GM12801 (cell line): ENCODE measurements around the gene RTTN.

ENCODE experiments used
- CTCF ChIP-seq: IDR thresholded peaks from one replicate; pipeline ENCODE4 v1.5.1; 2011; ENCODE audit warnings: control low read depth; ENCODE audit not compliant: insufficient read length; ENCODE audit errors: extremely low read depth

RTTN gene

DNA sequence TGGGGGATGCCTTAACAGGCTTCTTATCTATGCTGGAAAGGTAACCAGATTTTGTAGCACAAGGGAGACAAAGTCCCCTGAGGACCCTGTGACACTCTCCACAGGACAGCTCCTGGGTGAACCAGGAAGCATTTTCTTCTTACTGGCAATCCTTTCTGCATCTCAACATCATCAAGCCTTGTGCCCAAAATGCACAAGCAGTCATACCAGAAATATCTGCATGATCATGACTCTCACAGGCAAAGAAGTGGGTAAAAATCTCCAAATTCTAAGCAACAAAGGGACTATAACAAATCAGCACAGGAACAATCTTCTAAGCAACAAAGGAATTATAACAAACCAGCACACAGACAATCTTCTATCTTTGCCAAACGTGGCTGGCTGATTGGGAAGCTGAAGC lies 158.7 kb downstream of the RTTN start:
- no peak for TF ChIP-seq CTCF

DNA sequence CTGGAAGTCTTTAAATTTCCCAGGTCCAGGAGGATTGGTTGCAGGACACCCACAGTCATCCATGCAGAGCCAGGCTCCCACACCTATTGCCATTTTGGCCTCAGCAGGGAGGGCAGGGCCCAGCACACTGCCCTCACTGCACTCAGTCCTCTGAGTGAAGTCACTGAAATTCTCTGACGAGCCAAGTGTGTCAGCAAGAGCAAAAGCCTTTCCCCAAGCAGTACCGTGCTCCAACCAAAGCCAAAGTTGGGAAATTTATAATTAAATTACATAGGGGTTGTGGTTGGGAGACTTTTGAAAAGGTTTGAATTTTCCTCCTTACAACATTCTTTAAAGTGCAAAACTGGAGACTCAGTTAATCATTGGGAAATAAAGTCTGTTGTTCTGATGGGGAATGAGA lies 159.3 kb downstream of the RTTN start:
- no peak for TF ChIP-seq CTCF

DNA sequence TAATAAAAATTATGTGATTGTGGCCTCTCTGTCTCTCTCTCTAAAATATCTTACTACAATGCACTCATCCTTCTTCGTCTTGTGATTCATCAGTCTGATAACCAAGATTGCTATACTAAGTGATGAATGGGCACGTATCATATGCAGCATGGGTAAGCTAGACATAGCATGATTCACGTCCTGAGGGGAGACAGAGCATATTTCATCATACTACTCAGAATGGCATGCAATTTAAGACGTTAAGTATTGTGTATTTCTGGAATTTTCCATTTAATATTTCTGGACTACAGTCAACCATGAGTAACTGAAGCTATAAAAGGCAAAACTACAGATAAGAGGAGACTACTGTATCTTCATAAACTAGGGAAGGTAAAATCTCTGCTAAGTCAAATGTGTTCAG lies 160.9 kb downstream of the RTTN start:
- TF ChIP-seq CTCF: no peak

DNA sequence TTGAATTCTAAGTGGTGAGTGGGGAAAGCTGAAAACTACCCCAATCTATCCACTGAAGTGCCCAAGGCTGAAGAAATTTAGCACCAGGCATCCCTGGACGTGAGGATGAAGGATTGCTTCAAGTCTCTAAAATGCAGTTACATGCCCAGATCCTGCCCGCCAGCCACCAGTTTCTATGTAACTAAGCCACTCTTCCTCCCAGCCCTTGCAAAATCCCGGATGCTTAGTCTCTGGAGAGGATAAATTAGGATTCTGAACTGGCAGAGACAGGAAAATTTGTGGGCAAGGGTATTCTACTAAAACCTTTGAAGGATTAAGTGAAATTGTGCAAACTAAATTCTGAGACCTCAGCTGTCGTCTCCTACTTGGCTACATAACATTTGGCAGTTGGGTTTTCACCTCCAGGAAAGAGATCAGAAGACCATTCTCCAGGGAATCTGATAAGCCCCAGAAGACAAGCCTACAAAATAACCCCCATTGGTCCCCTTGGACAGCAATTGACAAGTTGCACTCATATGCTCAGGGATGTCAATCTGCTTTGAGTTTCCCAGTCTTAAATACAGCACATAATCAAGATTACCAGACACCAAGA lies 163.9 kb downstream of the RTTN start:
- no peak for TF ChIP-seq CTCF

DNA sequence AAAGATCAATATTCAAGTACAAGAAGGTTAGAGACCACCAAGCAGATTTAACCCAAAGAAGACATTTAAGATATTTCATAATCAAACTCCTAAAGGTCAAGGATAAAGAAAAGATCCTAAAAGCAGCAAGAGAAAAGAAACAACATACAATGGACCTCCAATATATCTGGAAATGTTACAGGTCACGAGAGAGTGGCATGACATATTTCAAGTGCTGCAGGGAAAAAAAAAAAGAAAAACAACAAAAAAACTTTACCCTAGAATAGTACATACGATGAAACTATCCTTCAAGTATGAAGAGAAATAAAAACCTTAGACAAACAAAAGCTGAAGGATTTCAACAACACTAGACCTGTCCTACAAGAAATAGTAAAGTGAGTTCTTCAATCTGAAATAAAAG lies 166.3 kb downstream of the RTTN start:
- no peak for TF ChIP-seq CTCF

- no peak for TF ChIP-seq CTCF
These were observed 167.9 kb downstream of the RTTN start for GRCh38 chr18:70037431-70038061.

- TF ChIP-seq CTCF: no peak
These were observed 168.6 kb downstream of the RTTN start for GRCh38 chr18:70036771-70037347.
